ENCODE results near the gene VSX2.

VSX2 gene

GRCh38 chr14:74194506-74195274, 44.6 kb upstream of the VSX2 start:
- ChIA-PET POLR2A (no interaction called here), CTCF (interaction anchor here (1.3 kb wide), 1 partner anchor 87 kb away, joined by 3 read pairs; no protein-coding TSS in a partner anchor)
- Histone ChIP-seq H3K4me3 (ENCODE audit: low read depth, low read length) (no peak overlapping the region), H3K9me3 (ENCODE audit: control insufficient read depth, insufficient read depth, low read depth, low read length) (no peaks in the 10 kb centered on the region), H3K27ac (ENCODE audit: extremely low read depth, low read depth, low read length) (no peak overlapping the region), H3K4me1 (ENCODE audit: control insufficient read depth, insufficient read depth, low read length) (no peaks in the 10 kb centered on the region), H3K36me3 (ENCODE audit: control insufficient read depth in 2 of 2, insufficient read depth in 1 of 2, low read length in 2 of 2) (peaks cover 0 to 9% of the 10 kb centered on the region in 2 experiments; a peak in 1 of 3 replicates)
- no peak for TF ChIP-seq ZNF654 (tag by site-specific recombination; IDR thresholded peaks at IDR 0.05; ENCODE audit: low read depth)
- TF ChIP-seq GFI1B (tag by site-specific recombination; IDR thresholded peaks at IDR 0.05), result no peak
- no peak for TF ChIP-seq PRDM10 (tag by site-specific recombination; IDR thresholded peaks at IDR 0.05)
- TF ChIP-seq ZNF488 (tag by site-specific recombination; IDR thresholded peaks at IDR 0.05), result no peak
- no peak for TF ChIP-seq KLF8 (tag by site-specific recombination; IDR thresholded peaks at IDR 0.05)
- no peak for TF ChIP-seq ZNF335 (tag by site-specific recombination; conservative IDR thresholded peaks at IDR 0.05)
- no peak for TF ChIP-seq GLI4 (tag by site-specific recombination; IDR thresholded peaks at IDR 0.05)
- no peak for TF ChIP-seq SP7 (tag by site-specific recombination; IDR thresholded peaks at IDR 0.05)
- TF ChIP-seq ZNF571 (tag by site-specific recombination; IDR thresholded peaks at IDR 0.05), result no peak

GRCh38 chr14:74195623-74196022, 43.6 kb upstream of the VSX2 start:
- no peak overlapping the region for H3K4me3 ChIP-seq (ENCODE audit: low read depth, low read length)
- no peak overlapping the region for H3K27ac ChIP-seq (ENCODE audit: extremely low read depth, low read depth, low read length)
- CTCF ChIA-PET, result interaction anchor here (1.1 to 1.3 kb wide), 2 partner anchors 62 to 88 kb away, joined by 3 read pairs; no protein-coding TSS in a partner anchor
- no peaks in the 10 kb centered on the region for H3K4me1 ChIP-seq (ENCODE audit: control insufficient read depth, insufficient read depth, low read length)
- no peak for TF ChIP-seq ZNF664 (tag by site-specific recombination; IDR thresholded peaks at IDR 0.05)
- TF ChIP-seq SALL2 (tag by site-specific recombination; IDR thresholded peaks at IDR 0.05; ENCODE audit: borderline replicate concordance), result no peak
- TF ChIP-seq FEZF1 (tag by site-specific recombination; IDR thresholded peaks at IDR 0.05), result no peak
- TF ChIP-seq ZNF202 (tag by site-specific recombination; IDR thresholded peaks at IDR 0.05; ENCODE audit: borderline replicate concordance), result no peak
- no peak for TF ChIP-seq ZNF157 (tag by site-specific recombination; IDR thresholded peaks at IDR 0.05)
- TF ChIP-seq ZNF37A (tag by site-specific recombination; IDR thresholded peaks at IDR 0.05), result no peak
- TF ChIP-seq ZNF624 (tag by site-specific recombination; IDR thresholded peaks at IDR 0.05), result no peak
- no peak for TF ChIP-seq ZNF223 (tag by site-specific recombination; IDR thresholded peaks at IDR 0.05)
- TF ChIP-seq ZNF777 (tag by site-specific recombination; IDR thresholded peaks at IDR 0.05; ENCODE audit: borderline replicate concordance), result no peak
- POLR2A ChIA-PET, result no interaction called here
- peaks cover 0 to 9% of the 10 kb centered on the region in 2 experiments; a peak in 2 of 3 replicates for H3K36me3 ChIP-seq (ENCODE audit: control insufficient read depth in 2 of 2, insufficient read depth in 1 of 2, low read length in 2 of 2)
- H3K9me3 ChIP-seq (ENCODE audit: control insufficient read depth, insufficient read depth, low read depth, low read length), result no peaks in the 10 kb centered on the region
